ENCODE measurements around the gene MAFF.

Gene MAFF

DNA sequence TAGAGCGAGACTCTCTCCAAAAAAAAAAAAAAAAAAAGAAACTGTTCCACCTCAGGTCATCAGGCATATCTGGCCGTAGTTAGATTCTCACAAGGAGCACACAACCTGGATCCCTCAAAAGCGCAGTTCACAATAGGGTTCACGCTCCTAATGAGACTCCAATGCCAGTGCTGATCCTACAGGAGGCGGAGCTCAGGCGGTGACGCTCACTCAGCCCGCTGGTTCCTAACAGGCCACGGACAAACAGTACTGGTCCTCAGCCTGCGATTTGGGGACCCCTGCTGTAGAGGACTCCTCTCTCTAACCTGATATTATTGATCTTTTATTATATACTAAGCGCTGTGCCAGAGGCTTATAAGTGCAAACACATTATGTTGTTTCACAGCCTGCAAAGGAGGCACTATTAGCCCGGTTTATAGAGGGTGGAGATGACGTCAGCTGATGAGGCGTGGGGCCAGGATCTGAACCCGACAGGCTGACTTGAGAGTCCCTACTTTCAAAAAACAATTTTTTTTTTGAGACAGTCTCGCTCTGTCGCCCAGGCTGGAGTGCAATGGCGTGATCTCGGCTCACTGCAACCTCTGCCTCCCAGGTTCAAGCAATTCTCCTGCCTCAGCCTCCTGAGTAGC is 4.9 kb upstream of the MAFF start:
- H3K36me3 Mint-ChIP-seq (ENCODE audit: low read depth) = no peaks in the 10 kb centered on the region
- H3K9me3 Mint-ChIP-seq = no peaks in the 10 kb centered on the region
- no peak for DNase-seq
- TF ChIP-seq, protein P1, sequence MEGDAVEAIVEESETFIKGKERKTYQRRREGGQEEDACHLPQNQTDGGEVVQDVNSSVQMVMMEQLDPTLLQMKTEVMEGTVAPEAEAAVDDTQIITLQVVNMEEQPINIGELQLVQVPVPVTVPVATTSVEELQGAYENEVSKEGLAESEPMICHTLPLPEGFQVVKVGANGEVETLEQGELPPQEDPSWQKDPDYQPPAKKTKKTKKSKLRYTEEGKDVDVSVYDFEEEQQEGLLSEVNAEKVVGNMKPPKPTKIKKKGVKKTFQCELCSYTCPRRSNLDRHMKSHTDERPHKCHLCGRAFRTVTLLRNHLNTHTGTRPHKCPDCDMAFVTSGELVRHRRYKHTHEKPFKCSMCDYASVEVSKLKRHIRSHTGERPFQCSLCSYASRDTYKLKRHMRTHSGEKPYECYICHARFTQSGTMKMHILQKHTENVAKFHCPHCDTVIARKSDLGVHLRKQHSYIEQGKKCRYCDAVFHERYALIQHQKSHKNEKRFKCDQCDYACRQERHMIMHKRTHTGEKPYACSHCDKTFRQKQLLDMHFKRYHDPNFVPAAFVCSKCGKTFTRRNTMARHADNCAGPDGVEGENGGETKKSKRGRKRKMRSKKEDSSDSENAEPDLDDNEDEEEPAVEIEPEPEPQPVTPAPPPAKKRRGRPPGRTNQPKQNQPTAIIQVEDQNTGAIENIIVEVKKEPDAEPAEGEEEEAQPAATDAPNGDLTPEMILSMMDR (IDR thresholded peaks at IDR 0.05) = no peak
- no peak overlapping the region for H3K4me3 Mint-ChIP-seq
- H3K27ac Mint-ChIP-seq = no peak overlapping the region
- peaks cover 27% of the 10 kb centered on the region for H3K4me1 Mint-ChIP-seq
- H3K27me3 Mint-ChIP-seq (ENCODE audit: low read depth, poor library complexity) = peaks cover 11% of the 10 kb centered on the region

DNA sequence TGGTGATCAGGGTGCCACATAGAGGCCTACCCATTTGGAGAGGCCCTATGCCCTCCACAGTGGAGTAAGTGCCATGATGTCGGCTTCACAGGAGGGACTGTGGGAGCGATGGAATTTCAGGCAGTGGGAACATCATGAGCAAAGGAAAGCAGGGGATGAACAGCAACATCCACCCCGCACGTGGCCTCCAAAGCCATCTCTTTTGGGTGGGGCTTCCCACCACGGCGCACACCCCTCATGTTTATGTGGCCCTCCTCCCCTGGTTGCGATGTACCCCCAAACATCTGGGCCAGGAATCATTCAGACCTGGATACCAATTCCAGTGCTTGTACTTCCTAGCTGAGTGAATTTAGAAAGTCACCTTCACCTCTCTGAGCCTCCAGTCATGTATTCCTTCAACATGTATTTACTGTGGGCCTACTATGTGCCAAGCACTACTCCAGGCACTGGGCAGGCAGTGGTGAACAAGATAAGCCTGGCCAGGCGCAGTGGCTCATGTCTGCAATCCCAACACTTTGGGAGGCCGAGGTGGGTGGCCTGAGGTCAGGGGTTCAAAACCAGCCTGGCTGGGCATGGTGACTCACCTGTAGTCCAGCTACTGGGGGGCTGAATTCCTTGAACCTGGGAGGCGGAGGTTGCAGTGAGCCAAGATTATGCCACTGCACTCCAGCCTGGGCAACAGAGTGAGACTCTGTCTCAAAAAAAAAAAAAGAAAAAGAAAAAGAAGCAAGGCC is 1.8 kb upstream of the MAFF start:
- no peak overlapping the region for H3K27ac Mint-ChIP-seq
- no peaks in the 10 kb centered on the region for H3K36me3 Mint-ChIP-seq (ENCODE audit: low read depth)
- TF ChIP-seq, protein P1 (IDR thresholded peaks at IDR 0.05) = no peak
- no peaks in the 10 kb centered on the region for H3K9me3 Mint-ChIP-seq
- peaks cover 5% of the 10 kb centered on the region for H3K27me3 Mint-ChIP-seq (ENCODE audit: low read depth, poor library complexity)
- H3K4me1 Mint-ChIP-seq = peaks cover 27% of the 10 kb centered on the region
- DNase-seq = no peak
- H3K4me3 Mint-ChIP-seq = no peak overlapping the region

DNA sequence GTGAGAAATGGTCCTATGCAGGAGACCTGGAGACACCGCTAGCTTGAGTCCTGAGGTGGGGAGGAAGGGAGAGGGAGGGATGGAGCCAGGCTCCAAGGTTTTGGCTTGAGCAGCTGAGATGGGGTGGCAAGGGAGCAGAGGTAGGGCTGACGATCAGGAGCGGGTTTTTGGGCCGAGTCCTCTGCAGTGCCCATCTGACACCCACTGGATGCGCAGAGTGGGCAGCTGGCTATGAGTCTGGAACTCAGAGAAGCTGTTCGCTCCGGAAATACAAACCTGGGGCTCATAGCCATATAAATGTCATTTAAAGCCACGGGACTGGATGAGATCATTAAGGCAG is 453 bp upstream of the MAFF start:
- no peak overlapping the region for H3K27ac Mint-ChIP-seq
- H3K4me3 Mint-ChIP-seq = peak overlapping the region; percentile 85
- no peaks in the 10 kb centered on the region for H3K36me3 Mint-ChIP-seq (ENCODE audit: low read depth)
- no peaks in the 10 kb centered on the region for H3K9me3 Mint-ChIP-seq
- no peak for DNase-seq
- peaks cover 27% of the 10 kb centered on the region for H3K4me1 Mint-ChIP-seq
- TF ChIP-seq, protein P1 (IDR thresholded peaks at IDR 0.05) = no peak
- peaks cover 5% of the 10 kb centered on the region for H3K27me3 Mint-ChIP-seq (ENCODE audit: low read depth, poor library complexity)

DNA sequence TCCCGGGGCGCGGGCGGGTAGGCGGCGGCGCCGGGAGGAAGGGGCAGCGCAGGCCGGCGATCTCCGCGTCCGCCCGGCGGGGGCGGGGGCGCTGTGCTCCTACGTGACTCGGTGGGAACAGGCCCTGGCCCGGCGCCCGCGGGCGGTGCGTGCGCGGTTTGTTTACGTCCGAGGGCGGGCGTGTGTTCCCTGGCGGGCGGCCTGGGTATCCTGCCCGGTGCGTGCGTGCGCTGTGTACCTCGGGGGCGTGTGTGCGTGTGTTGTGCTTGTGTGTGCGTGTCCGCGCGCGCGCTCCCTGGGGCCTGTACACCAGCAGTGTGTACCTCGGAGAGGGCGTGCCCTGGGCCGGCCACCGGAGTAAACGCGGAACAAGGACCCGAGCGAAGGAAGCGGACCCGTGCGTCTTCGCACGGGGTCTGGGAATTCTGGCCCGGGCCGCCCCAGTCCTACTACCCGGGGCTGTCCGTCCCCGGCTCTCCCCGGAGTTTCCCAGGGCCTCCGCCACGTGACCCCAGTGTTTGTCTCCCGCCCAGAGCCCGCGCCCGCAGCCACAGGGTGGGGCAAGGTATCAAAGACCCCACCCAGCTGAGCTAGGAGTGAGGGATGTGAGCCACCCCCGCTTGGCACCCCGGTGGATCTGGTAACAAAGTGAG is 769 bp downstream of the MAFF start:
- H3K4me1 Mint-ChIP-seq = peaks cover 27% of the 10 kb centered on the region
- peaks cover 5% of the 10 kb centered on the region for H3K27me3 Mint-ChIP-seq (ENCODE audit: low read depth, poor library complexity)
- TF ChIP-seq, protein P1 (IDR thresholded peaks at IDR 0.05) = no peak
- DNase-seq = peak; percentile 68
- H3K4me3 Mint-ChIP-seq = peak overlapping the region; percentile 82
- no peaks in the 10 kb centered on the region for H3K36me3 Mint-ChIP-seq (ENCODE audit: low read depth)
- no peak overlapping the region for H3K27ac Mint-ChIP-seq
- H3K9me3 Mint-ChIP-seq = no peaks in the 10 kb centered on the region

DNA sequence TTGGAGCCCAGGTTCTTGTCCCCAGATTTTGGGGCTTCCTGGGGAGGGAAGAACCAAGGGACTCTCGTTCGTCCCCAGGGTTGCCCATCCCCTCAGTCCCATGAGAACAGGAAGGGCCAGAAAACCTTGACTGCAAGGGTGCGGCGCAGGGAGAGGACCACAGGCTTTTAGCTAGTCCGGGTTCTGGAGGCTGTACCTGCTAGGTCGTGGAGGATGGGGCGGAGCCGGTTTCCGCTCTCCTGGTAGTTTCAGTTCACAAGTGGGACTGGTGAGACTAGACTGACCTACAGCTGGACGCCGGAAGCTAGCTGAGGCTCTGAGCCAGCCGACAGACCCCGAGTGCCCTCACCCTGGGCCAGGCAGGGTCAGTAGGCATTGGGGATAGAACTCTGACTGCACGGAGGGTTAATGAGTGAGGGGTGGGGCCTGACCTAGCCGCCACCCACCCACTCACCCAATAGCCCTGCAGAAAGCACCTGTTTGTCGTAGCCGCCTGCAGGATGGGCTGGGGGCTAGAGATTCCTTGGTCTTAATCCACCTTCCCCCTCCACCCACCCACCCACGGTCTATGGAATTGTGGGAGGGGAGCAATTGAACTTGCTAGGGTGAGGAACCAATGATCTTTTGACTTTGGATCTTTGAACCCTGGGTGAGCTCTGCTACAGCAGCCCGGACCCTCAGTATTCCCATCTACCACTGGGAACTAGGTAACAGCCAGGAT is 1.5 kb downstream of the MAFF start:
- Mint-ChIP-seq H3K4me3 (peak overlapping the region; percentile 82), H3K27me3 (ENCODE audit: low read depth, poor library complexity) (peaks cover 5% of the 10 kb centered on the region), H3K27ac (no peak overlapping the region), H3K36me3 (ENCODE audit: low read depth) (no peaks in the 10 kb centered on the region), H3K4me1 (peaks cover 27% of the 10 kb centered on the region), H3K9me3 (no peaks in the 10 kb centered on the region)
- peak; percentile 42 for DNase-seq
- TF ChIP-seq, protein P1 (IDR thresholded peaks at IDR 0.05) = no peak

All from nephron progenitor cell (in vitro differentiated cells).